Epithelial cell of esophagus (primary cell): ENCODE measurements around the gene PXK.

ENCODE experiments used
- DNase-seq: peaks from one replicate; pipeline ENCODE4 v3.0.0; 2010; ENCODE audit warnings: low read depth
- H3K4me3 ChIP-seq: 2 replicates; pipeline ENCODE4 v1.5.1; 2011; ENCODE audit warnings: mild to moderate bottlenecking, low read length, control low read depth
- TF ChIP-seq, protein P1 (sequence below): IDR thresholded peaks from 2 replicates; pipeline ENCODE4 v1.5.1; 2011; ENCODE audit warnings: low read depth, mild to moderate bottlenecking, low read length, control low read depth, inconsistent platforms; ENCODE audit not compliant: insufficient read depth; ENCODE audit errors: missing control alignments

The PXK gene

DNA sequence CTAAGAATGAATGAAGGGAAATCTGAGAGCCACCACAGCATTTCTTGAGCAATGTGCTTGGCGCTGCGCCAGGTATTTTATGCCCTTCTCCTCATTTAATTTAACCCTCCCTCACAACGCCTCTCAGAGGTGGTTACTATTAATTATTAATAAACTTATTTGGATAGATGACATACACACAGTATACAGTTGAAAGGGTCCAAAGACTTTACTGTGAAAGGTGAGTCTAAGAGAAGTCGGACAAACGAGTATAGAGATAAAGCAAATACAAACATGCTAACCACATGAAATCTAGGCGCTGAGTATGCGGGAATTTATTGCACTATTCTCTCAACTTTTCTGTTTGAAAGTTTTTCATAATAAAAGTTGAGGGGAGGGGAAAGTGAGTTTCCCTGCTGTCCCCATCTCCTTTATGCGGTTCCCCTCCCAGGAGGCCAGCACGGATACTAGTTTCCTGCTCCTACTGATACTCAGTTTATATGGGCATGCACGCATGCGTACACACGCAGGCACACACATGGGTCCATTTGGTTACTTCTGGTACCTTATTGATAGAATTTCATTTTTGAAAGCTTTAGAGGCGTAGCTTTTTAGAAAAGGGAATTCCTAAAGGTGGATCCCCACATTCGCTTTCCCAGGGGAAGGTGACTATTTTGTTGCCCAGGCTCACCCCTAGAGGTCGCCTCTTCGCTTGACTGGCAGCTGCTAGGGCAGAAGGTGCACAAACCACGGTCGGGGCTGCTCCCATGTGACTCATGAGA lies 130.7 kb downstream of the PXK start:
- DNase-seq = peak; percentile 92
- no peak overlapping the region for H3K4me3 ChIP-seq
- TF ChIP-seq, protein P1, sequence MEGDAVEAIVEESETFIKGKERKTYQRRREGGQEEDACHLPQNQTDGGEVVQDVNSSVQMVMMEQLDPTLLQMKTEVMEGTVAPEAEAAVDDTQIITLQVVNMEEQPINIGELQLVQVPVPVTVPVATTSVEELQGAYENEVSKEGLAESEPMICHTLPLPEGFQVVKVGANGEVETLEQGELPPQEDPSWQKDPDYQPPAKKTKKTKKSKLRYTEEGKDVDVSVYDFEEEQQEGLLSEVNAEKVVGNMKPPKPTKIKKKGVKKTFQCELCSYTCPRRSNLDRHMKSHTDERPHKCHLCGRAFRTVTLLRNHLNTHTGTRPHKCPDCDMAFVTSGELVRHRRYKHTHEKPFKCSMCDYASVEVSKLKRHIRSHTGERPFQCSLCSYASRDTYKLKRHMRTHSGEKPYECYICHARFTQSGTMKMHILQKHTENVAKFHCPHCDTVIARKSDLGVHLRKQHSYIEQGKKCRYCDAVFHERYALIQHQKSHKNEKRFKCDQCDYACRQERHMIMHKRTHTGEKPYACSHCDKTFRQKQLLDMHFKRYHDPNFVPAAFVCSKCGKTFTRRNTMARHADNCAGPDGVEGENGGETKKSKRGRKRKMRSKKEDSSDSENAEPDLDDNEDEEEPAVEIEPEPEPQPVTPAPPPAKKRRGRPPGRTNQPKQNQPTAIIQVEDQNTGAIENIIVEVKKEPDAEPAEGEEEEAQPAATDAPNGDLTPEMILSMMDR = peak; percentile 85

DNA sequence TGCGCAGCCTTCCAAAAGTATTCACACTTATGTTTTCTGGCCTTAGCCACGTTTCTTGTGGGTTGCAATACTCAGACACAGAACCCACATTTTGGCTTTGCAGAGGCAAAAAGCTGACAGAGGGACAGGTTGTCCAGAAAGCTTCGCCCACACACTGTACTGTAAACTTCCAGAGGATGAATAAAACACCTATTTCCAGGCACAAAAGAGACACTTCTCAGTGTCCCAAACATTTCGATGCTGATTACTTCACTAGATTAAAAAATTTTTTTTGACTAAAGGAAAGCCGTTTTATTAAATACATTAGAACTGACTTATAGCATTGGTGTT lies 131.2 kb downstream of the PXK start:
- no peak overlapping the region for H3K4me3 ChIP-seq
- no peak for DNase-seq
- TF ChIP-seq, protein P1 = no peak

DNA sequence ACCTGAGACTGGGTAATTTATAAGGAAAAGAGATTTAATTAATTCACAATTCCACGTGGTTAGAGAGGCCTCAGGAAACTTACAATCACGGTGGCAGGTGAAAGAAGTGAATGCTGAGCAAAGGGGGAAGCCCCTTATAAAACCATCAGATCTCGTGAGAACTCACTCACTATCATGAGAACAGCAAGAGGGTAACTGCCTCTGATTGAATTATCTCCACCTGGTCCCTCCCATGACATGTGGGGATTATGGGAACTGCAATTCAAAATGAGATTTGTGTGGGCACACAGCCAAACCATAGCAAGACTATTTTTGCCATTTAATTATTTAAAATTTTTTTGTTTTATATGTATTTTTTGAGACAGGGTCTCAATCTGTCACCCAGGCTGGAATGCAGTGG lies 132.2 kb downstream of the PXK start:
- no peak overlapping the region for H3K4me3 ChIP-seq
- DNase-seq = no peak
- TF ChIP-seq, protein P1 = no peak

DNA sequence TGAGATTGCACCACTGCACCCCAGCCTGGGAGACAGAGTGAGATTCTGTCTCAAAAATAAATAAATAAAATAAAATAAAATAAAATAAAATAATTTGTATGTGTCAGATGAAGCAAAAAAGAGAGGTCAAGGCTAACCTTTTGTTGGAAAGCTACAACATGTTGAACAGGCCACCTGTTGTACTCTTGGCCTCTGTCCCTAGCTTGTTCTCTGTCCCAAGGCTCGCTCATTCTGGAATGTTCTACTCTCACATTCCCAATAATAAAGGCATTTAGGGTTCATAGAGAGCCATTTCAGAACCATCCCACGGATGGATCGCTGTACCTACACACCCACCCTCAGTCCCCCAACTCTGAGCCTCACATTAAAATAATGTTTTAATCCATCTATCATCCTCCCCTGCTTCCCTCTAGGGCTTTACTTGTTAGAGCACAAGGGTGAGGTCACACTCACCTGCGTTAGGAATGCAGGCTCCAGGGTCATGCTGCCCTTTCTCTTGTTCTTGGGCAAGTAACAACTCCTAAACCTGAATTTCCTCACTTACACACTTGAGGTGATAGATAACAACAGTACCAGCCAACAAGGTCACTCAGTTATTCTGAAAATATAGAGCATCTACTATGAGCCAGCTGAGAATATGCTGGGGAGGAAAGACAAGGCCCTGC lies 134.3 kb downstream of the PXK start:
- TF ChIP-seq, protein P1 = no peak
- no peak for DNase-seq

DNA sequence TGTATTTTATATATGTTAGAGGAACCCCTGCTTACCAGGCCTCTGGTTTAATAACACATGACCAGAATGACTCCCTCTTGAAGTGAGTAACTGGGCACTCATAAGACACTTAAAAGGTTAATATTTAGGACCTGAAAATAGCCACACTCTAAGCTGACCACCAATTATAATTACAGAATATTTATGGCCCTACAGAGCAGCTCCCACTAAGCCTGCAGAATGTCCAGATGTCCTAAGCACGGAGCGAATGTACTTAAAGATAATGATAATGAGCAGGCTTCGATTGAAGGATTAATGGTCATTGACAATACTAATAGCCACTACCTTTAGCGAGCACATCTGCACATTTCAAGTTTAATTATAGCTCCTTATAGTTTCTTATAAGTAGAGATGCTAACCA lies 136.4 kb downstream of the PXK start:
- no peak for DNase-seq
- no peak overlapping the region for H3K4me3 ChIP-seq
- TF ChIP-seq, protein P1 = no peak

More for the DNA sequence above, 134.3 kb downstream of the PXK start:
- H3K4me3 ChIP-seq = no peak overlapping the region

DNA sequence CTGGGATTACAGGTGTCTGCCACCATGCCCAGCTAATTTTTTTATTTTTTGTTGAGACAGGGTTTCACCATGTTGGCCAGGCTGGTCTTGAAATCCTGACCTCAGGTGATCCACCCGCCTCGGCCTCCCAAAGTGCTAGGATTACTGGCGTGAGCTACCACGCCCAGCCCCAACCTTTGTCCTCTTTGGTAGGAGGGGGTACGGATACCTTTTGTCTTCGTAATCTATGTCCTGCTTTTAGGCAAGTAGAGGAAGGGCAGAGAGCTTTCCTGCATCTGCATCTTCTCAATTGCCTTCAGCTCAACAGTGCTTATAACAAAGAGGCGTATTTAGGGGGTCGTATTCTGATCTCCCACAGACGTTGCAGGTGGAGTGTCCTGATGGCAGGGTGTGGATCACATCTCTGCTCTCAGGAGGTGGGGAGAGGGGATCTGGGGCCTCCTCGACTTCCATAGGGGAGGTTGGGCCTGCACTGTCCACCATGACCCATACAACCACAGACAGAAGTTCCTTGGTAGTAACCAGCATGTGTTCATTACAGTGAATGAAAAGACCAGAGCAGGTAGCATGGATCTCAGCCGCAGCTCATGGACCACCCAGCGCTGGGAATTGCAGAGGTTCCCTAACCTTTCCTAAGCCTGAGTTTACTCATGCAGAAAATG lies 137.8 kb downstream of the PXK start:
- no peak for DNase-seq
- no peak overlapping the region for H3K4me3 ChIP-seq
- TF ChIP-seq, protein P1 = no peak
